Pulmonary artery endothelial cell (primary cell): Measurements from ENCODE around the gene ELL. TPM values are rescaled to one million over a fixed set of nuclear protein-coding genes. Genes with fewer than 3 reads are reported as not detected.

Experiments used
- DNase-seq: peaks from one replicate; pipeline ENCODE4 v3.0.0-alpha.2; 2011; ENCODE audit warnings: low read depth, low spot score
- total RNA-seq: library from RNA; depleted of rRNA; stranded (reverse); fragments of >200 nt; gene quantifications from 2 replicates; pipeline ENCODE4 v1.2.3, GENCODE V29; 2014

The ELL gene
- total RNA-seq, 1 donor from 2014 or later, result 13.4 TPM

- DNase-seq, result no peak
Measured at GRCh38 chr19:18424890-18425514, 96.9 kb downstream of the ELL start.

GRCh38 chr19:18424122-18424889 is 97.6 kb downstream of the ELL start:
- no peak for DNase-seq

- no peak for DNase-seq
Measured at GRCh38 chr19:18423258-18424020, 98.4 kb downstream of the ELL start.

- no peak for DNase-seq
Measured at GRCh38 chr19:18422530-18423191, 99.2 kb downstream of the ELL start.

- no peak for DNase-seq
Measured at GRCh38 chr19:18421371-18421959, 100.4 kb downstream of the ELL start.

GRCh38 chr19:18420930-18421329 is 100.9 kb downstream of the ELL start:
- DNase-seq, result no peak

- no peak for DNase-seq
Measured at GRCh38 chr19:18419699-18420460, 102.0 kb downstream of the ELL start.

- no peak for DNase-seq
Measured at GRCh38 chr19:18419195-18419698, 102.6 kb downstream of the ELL start, which contains the start of gene SSBP4. Gene SSBP4, plus strand, starts transcription at chr19:18419398. Its CDS starts 251 bp downstream, at chr19:18419649.

GRCh38 chr19:18418483-18419194 is 103.2 kb downstream of the ELL start:
- no peak for DNase-seq

- no peak for DNase-seq
Measured at GRCh38 chr19:18418029-18418482, 103.8 kb downstream of the ELL start.

GRCh38 chr19:18417250-18418028 is 104.4 kb downstream of the ELL start:
- DNase-seq, result no peak

- no peak for DNase-seq
Measured at GRCh38 chr19:18416778-18417249, 105.1 kb downstream of the ELL start.

GRCh38 chr19:18415178-18415867 is 106.5 kb downstream of the ELL start:
- DNase-seq, result no peak

- no peak for DNase-seq
Measured at GRCh38 chr19:18414504-18415177, 107.2 kb downstream of the ELL start.

GRCh38 chr19:18412610-18413239 is 109.1 kb downstream of the ELL start:
- DNase-seq, result no peak

- no peak for DNase-seq
Measured at GRCh38 chr19:18408053-18408476, 113.8 kb downstream of the ELL start.

- DNase-seq, result no peak
Measured at GRCh38 chr19:18406749-18407148, 115.1 kb downstream of the ELL start.
